ENCODE results near the gene ZNF582.

DNA sequence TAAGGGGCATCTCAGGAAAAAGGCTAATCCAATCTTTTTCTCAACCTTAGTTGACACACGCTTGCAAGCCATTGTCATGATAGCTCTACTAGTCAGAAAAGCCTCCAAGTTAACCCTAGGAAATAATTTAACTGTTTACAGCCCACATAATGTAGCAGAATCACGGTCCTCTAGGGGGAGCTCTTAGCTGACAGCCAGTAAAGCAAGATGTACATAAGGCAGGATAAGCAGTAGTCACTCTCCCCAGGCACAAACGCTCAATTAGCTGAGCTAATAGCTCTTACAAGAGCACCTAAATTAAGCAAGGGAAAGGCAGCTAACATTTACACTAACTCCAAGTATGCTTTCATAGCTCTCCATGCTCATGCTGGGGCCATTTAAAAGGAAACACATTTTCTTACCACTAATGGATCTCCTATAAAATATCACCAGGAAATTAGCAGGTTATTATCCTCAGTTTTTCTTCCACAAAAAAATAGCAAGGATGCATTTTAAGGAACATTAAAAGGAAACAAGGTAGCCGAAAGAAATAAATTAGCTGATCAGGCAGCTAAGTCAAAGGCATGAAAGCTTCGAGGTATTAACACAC is 45.0 kb downstream of the ZNF582 start:
- TF ChIP-seq EZH2 (IDR thresholded peaks at IDR 0.05; ENCODE audit: low read depth, unreplicated experiment) (no peak), EZH2phosphoT487 (IDR thresholded peaks at IDR 0.05; ENCODE audit: unreplicated experiment) (no peak), CREB1 (CRISPR knock-in tag; IDR thresholded peaks at IDR 0.05; ENCODE audit: low read depth) (no peak), POLR2AphosphoS5 (IDR thresholded peaks at IDR 0.05; ENCODE audit: low read depth) (no peak), JUNB (IDR thresholded peaks at IDR 0.05; ENCODE audit: unreplicated experiment) (no peak), ZNF114 (CRISPR knock-in tag; IDR thresholded peaks at IDR 0.05) (no peak)
- TF ChIP-seq, protein P1, sequence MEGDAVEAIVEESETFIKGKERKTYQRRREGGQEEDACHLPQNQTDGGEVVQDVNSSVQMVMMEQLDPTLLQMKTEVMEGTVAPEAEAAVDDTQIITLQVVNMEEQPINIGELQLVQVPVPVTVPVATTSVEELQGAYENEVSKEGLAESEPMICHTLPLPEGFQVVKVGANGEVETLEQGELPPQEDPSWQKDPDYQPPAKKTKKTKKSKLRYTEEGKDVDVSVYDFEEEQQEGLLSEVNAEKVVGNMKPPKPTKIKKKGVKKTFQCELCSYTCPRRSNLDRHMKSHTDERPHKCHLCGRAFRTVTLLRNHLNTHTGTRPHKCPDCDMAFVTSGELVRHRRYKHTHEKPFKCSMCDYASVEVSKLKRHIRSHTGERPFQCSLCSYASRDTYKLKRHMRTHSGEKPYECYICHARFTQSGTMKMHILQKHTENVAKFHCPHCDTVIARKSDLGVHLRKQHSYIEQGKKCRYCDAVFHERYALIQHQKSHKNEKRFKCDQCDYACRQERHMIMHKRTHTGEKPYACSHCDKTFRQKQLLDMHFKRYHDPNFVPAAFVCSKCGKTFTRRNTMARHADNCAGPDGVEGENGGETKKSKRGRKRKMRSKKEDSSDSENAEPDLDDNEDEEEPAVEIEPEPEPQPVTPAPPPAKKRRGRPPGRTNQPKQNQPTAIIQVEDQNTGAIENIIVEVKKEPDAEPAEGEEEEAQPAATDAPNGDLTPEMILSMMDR (conservative IDR thresholded peaks at IDR 0.05; ENCODE audit: low read depth in 2 of 2): peak; percentile 73 to 88
- TF ChIP-seq, protein P2, sequence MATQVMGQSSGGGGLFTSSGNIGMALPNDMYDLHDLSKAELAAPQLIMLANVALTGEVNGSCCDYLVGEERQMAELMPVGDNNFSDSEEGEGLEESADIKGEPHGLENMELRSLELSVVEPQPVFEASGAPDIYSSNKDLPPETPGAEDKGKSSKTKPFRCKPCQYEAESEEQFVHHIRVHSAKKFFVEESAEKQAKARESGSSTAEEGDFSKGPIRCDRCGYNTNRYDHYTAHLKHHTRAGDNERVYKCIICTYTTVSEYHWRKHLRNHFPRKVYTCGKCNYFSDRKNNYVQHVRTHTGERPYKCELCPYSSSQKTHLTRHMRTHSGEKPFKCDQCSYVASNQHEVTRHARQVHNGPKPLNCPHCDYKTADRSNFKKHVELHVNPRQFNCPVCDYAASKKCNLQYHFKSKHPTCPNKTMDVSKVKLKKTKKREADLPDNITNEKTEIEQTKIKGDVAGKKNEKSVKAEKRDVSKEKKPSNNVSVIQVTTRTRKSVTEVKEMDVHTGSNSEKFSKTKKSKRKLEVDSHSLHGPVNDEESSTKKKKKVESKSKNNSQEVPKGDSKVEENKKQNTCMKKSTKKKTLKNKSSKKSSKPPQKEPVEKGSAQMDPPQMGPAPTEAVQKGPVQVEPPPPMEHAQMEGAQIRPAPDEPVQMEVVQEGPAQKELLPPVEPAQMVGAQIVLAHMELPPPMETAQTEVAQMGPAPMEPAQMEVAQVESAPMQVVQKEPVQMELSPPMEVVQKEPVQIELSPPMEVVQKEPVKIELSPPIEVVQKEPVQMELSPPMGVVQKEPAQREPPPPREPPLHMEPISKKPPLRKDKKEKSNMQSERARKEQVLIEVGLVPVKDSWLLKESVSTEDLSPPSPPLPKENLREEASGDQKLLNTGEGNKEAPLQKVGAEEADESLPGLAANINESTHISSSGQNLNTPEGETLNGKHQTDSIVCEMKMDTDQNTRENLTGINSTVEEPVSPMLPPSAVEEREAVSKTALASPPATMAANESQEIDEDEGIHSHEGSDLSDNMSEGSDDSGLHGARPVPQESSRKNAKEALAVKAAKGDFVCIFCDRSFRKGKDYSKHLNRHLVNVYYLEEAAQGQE (IDR thresholded peaks at IDR 0.05; ENCODE audit: unreplicated experiment): no peak
- TF ChIP-seq, protein P3, sequence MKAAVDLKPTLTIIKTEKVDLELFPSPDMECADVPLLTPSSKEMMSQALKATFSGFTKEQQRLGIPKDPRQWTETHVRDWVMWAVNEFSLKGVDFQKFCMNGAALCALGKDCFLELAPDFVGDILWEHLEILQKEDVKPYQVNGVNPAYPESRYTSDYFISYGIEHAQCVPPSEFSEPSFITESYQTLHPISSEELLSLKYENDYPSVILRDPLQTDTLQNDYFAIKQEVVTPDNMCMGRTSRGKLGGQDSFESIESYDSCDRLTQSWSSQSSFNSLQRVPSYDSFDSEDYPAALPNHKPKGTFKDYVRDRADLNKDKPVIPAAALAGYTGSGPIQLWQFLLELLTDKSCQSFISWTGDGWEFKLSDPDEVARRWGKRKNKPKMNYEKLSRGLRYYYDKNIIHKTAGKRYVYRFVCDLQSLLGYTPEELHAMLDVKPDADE (IDR thresholded peaks at IDR 0.05): no peak

Data from GM23338 (cell line).